DND-41 (cell line): Measurements from ENCODE around the gene FLT4.

ENCODE experiments used
- CTCF ChIP-seq: IDR thresholded peaks from 2 replicates; pipeline ENCODE4 v1.5.1; 2012; ENCODE audit warnings: borderline replicate concordance, low read length, moderate library complexity, mild to moderate bottlenecking; ENCODE audit not compliant: poor library complexity, severe bottlenecking; ENCODE audit errors: extremely low read depth
- EZH2 ChIP-seq: IDR thresholded peaks from 3 replicates; pipeline ENCODE4 v1.6.1; 2012; ENCODE audit warnings: borderline replicate concordance, low read depth, mild to moderate bottlenecking, moderate library complexity, low read length, inconsistent platforms; ENCODE audit not compliant: severe bottlenecking

GRCh38 chr5:180593446-180594206 lies 55.8 kb downstream of the FLT4 start:
- TF ChIP-seq CTCF, result no peak
- TF ChIP-seq EZH2, result no peak
